Activated CD4-positive, alpha-beta T cell treated with anti-CD3 and anti-CD28 coated beads for 4 hours (primary cell): Measurements from ENCODE around the gene AHNAK.
A peak's percentile ranks its signal among the peaks of the same experiment; 100 is the strongest.

Source experiments
- DNase-seq, 2 donors: peaks; one replicate each; pipeline ENCODE4 v3.0.0-alpha.2; 2020

Gene AHNAK

DNA sequence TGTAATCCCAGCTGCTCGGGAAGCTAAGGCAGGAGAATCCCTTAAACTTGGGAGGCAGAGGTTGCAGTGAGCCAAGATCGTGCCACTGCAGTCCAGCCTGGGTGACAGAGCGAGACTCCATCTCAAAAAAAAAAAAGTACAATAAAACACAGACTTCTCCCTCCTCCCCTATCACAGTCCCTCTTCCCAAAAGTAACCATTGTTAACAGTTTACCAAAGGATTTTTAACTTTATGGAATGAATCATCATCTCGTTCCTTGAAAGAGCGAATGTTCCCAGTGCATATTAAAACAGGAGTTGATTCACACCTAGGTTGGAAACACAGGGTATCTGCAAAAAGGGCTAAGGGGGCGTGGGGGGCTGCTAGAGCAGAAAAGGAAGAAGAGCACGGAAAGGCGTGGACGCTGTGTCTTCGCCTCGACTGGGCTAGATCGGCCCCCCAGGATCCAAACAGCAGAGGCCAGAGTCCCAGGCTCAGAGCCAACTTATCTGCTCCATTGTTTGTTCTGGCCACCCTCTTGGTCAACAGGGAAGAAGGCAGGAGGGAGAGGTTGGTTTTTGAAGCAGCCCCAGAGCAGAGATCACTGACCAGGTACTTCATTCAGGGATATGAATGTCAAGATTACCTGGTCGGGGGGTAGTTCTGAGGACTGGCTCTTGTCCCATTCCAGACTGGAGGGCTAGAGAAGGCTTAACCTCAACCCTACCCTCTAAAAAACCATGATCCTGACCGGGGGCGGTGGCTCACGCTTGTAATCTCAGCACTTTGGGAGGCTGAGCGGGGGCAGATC lies 2.1 kb upstream of the AHNAK start:
- no peak for DNase-seq

DNA sequence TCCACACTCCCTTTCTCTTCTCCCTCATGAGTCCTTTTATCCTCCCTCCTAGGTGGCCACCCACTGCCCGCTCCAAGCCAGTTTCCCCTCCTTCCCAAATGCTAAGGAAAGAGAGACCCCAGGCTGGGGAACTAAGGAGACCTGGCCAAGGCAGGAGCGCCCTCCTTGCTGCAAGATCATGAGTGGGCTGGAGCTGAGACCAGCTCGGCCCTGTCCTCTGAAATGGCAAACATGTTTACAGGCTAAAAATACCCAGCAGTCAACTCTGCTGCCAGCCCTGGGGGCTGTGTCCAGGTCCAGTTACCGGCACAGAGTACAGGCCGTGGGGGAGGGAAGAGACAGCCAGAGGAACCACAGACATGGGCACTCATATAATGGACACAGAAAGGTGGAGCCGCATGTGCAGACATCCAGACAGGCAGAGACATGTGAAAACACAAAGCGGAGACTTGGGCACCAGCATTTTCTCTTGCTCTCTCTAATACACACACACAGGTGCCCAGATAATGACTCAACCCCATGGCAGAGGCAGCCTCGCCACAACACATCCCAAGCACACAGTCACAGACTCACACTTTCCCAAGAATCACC lies 1.2 kb upstream of the AHNAK start:
- no peak for DNase-seq

DNA sequence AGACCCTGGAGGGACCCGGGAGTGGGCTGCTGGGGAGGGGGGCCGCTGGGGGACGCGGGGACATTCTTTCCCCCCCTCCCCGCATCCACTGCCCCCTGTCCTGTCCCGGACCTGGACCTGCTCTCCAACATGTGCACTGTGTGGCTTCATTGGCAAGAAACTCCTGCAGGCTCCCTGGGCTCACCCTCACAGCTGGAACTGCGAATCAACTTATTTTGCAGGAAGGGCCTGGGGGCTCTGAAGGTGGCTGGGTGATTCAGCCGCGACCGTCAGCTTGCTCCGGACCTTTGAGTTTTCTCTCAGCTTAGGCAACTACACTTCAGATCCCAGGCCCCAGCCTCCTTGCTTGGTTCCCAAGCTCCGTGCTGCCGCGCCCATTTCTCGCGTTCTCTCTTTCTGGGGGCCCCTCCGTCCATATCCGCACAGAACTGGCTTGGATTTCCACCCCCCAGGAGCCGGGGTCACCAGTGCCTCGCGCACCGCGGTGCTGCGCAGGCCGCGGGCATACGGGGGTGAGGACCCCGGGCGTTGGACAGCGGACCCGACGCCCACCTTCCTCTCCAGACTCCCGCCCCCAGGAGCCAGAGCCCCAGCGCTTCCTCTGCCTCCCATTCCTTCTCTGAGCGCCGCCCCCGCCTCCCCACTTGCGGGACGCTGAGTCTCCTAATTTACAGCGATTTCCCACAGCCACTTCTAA lies 471 bp upstream of the AHNAK start:
- no peak for DNase-seq

DNA sequence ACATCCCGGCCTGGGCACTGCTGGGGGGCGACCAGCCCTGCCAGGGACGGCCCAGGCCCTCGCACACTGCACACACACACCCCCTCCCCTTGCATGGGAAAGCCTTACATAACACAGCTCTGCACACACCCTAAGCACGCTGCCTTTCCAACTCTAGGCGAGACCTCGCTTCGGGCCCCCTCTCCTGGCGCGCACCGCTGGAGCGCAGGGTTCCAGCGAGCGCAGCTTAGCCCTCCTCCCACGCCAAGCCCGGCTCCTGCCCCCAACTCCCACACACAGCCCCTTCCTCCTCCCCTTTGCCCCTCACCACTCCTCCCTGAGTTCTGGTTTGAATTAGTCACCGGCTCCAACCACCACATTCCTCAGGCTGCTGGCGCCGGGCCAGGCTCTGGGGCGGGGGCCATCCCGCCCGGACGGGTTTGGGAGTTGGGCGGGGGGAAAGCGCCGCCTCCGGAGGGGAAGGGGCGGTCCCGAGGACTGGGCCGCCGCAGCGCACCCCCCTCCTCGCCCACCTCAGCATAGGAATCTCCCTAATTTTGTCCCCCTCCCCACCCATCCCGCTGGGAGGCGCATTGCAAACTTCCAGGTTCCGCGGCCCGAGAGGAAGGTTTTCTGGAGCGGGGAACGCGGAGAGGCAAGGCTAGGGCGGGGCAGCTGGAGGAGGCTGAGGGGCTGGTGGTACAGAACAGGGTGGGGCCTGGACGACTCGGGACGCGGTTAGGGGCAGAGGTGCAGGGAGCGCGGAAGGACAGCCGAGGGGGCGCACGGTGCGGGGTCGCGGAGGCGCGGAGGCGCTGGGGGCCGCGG lies 966 bp downstream of the AHNAK start:
- DNase-seq, result peak; percentile 73 to 81

DNA sequence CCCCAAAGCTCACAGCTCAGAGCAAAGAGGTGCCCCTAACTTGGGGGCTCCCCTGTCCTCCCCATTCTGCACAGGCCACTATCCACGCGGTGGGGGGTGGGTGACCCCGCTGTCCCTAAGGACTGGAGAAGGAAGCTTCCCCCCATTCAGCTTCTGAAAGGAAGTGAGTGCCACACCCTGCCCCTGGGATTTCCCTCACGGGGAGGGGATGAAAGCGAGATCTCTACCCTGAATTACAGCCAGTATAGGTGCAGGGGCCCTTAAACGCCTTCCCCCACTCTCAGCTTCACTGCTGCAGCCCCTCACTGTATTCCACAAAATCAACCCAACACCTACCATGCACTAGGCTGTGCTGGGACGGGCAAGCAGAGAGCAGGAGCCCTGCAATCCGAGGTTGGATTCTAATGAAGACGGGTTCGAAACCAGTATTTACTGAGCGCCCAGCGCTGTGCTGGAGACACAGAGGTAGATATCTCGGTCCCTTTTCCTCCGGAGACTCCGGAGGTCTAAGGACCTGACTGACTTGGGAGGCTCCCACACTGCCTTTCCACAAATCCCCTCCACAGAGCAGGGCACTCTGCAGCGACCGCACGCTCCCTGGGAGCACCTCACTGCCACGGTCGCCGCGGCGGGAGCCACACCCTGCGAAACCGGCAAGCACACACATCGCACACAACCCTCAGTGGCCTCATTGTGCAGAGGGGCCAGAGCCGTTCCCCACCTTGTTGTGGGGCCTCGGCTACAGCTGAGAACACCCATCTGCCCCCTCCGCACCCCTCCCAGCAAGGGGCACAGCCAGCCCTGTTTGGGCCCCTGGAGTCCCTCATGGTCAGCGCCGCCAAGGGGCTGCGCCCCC lies 1.8 kb downstream of the AHNAK start:
- DNase-seq, result no peak

DNA sequence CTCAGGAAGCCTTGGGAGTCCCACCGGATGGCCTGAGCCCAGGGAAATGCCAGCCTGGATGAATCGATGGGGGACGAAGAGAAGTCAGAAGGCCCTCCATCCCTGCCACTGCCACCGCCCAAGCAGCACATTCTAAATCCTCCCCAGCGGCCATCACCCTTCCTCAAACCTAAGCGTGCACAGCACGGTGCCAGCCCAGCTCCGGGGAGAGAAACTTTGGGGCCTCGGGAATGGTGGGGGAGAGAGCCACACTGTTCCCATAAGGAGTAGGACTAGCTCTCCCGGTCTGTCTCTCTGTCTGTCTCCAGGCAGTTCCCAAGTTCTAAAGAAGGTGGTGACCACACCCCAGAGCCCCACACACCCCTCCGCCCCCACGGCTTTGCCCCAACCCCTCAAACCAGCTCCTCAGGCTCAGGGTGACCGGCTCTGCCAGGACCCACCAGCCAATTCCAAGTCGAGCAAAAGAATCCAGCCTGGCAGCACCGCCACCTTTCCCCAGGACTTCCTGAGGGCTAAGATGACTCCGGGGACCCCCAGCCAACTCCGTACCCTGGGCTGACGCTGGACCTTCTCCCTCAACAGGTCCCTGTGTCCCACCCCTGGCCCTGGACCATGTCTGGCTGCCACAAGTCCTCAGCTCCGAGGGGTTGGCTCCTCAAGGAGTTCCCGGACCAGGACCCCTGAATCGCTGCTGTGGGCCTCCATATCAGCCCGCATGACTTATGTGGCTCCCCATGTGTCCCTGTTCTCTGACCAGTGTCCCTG lies 2.7 kb downstream of the AHNAK start:
- no peak for DNase-seq

DNA sequence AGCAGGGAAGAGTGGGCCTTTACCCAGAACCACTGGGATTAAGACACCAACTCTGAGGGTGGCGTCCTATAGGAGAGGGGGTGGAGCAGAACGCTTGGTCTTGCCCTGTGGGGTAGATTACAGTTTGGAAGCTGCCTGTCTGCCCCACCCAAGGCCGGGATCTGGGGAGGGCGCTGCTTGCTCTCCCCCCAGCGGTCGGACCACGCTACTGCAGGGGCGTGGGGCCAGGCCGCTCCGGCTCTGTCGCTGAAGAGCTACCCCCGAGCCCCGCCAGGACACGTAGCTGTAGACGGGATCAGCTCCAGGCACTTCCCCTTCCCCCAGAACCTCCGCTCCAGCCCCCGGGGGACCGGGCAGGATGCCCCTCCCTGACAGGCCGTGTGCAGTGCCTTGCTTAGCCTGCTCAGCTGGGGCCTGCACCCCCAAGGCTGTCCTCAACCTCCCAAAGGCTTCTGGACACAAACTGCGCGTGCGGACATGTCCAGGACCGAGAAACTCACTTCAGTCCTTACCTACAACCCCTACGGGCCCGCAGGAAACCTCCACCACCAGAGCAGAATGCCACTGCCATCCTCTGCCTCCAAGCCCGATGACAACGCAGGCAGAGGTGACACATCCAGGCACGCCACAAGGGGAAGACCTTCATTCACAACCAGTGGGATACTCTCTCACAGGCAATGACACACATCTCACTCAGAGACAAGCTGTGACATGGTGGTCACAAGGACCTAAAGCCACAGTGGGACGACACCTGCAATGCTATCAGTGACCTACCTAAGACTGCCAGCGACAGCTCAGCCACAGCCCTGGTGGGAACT lies 3.6 kb downstream of the AHNAK start:
- peak; percentile 68 to 70 for DNase-seq

DNA sequence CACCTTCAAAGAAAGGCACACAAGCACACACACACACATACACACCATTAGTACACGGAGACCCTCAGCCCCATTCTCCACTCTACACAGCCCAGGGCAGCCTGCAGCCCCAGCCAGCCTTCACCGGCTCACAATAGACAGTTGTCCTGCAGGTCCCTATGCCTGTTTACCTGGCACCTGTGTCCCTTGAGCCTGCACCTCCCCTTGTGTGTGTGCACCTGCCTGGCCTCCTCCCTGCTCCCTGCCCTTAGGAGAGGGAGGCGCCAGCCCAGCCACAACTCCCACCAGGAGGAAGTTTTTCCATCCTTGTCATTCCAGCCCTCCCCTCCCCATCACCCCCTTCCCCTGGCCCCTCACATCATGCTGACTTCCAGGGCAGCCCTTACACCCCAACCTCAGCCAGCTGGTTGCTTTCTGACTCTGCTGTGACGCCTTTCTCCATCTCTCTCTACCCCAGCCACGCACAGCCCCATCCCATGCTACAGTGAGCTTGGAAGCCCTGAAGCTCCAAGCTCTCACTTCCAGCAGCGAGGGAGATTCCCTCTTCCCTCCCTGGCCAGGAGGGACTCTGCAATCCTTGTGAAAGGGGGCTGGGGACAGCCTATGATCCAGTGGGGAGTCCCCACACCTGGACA lies 4.4 kb downstream of the AHNAK start:
- DNase-seq, result no peak

DNA sequence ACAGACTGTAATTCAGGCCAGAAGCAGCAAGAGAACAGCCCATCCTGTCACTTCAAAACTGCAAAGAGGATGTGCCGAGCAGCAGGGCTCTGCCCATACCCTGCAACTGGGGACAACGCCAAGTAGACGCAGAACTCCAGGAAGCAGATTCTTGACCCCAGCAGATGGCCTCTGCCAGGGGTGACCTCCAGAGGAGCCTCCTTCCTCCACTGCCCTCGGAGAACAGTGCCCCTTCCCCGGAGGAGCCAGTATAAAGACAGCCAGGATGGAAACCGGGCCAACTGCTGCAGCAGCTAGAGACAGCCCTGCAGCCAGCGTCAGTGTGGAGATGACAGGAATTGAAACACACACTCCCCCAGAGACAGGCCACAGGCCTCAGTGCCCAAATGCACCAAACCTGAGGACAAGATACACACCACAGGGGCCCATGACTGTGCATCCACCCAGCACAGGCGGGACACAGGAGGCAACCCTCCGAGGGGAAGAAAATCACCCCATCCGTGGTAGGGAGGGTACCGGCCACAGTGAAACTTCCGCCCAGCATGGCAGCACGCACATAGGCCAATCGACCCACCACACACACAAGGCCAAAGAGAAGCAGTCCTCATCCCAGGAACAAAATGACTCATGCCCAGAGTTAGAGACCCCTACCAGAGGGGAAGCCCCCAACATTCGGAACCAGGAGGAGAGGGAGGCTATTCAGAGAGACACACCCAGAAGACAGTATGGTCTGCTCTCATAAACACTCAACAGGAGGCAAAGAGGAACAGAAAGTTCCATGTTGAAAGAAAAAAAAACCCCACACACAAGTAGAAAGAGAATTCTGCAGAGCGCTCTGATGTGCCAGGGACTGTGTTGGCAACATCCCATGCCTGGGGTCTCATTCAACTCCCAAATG lies 5.6 kb downstream of the AHNAK start:
- no peak for DNase-seq

DNA sequence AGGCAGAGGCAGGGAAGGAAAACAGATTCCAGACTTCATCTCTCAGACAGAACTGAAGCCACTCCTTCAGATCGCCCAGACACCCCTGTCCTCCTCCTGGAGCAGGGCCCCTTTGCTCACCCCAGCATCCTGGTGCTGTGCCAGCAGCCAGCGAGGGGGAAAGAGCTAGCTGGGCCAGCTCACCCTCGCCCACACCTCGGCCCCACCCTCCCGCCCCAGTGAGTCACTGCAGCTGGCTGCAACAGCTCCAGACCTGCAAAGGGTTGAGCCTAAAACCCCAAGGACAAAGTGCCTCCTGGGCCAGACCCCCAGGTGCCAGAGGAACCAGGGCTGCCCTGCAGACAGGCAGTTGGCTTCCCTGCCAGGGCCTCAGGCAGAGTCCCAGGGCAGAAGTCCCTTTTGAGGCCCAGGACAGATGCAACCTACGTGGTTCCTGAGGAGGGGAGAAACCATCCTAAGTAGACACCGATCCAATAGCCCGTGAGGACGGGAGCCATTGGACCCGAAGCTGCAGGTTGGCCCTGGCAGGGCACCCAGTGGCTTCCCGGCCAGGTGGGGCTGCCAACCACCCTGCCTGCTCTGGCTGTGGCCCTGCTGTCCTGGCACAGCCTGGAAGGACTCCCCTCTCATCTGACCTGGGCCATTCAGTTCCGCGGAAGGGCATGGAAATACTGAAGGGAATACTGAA lies 7.2 kb downstream of the AHNAK start:
- peak; percentile 45 to 59 for DNase-seq

DNA sequence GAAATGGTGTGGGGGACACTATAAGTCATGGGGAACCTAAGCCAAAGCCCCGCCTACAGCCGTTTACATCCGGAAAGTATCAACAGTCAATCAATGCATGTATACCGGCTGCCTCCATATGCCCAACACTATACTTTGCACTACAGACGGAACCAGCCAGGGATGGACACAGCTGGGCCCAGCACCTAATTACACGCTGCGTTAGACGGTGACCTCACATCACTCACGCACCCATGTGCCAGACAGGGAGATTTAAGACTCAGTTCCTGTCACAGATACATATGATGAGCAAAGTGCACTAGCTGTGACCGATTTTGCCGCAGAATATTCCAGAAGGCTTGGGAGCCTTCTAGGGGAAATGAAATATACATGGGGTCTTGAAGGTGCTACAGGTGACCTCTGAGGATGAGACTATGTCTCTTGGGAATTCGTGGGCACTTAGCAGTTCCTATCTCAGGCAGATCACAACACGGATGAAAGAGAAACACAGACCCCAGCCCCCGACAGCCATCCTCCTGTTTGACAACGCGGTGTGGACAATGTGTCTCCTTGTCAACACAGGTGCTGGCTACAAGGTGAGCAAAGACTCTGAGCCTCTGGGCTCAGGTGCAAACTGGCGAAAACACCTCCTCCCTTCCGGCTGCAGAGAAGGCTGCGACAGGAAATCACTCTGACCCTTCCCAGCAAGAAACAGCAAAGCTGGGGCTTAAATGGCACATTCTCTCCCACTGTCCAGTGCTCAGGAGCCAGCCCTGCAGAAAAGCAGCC lies 8.0 kb downstream of the AHNAK start:
- no peak for DNase-seq

DNA sequence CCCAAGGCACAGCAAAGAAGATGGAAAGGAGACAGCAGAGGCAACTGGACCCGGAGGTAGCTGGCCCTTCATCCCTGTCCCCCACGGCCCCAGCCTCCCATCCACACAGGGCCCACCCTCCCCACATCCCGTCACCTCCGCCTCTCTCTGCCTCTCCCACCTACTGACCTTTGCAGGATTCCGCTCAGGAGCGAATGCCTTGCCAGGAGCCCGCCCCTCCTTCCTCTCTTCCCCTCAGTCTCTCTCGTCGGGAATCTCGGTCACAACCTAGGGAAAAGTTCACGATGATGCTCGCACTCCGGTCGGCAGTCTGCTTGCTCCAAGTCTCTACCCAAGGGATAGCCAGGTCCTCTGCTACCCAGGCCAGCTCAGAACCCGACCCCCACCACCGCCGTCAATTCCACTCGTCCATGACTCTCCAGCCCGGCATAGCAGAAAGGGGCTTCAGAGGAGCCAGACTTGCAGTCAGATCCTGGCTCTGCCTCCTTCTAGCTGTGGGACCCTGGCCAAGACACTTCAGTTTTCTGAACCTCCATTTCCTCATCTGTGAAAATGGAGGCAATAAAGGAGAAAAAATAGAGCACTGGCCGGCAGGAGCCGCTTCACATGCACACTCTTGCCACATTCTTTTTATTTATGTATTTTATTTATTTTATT lies 10.2 kb downstream of the AHNAK start:
- no peak for DNase-seq

DNA sequence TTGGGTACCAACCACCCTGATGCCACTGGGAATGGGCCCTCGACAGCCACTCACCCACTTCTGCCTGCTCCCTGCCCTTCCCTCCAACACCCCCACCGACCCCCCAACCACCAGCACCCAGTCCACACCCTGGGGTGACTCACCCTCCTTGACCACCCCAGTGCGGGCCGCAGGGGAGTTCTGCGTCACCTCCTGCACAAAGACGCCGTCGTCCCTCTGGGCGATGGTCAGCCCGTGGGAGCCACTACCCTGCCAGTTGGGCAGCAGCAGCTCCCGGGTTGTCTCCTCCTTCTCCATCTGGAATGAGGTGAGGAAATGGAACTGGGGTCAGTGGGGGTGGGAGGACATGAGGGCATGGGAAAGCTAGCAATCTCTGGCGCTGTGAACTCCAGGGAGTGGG lies 10.8 kb downstream of the AHNAK start:
- DNase-seq, result no peak

DNA sequence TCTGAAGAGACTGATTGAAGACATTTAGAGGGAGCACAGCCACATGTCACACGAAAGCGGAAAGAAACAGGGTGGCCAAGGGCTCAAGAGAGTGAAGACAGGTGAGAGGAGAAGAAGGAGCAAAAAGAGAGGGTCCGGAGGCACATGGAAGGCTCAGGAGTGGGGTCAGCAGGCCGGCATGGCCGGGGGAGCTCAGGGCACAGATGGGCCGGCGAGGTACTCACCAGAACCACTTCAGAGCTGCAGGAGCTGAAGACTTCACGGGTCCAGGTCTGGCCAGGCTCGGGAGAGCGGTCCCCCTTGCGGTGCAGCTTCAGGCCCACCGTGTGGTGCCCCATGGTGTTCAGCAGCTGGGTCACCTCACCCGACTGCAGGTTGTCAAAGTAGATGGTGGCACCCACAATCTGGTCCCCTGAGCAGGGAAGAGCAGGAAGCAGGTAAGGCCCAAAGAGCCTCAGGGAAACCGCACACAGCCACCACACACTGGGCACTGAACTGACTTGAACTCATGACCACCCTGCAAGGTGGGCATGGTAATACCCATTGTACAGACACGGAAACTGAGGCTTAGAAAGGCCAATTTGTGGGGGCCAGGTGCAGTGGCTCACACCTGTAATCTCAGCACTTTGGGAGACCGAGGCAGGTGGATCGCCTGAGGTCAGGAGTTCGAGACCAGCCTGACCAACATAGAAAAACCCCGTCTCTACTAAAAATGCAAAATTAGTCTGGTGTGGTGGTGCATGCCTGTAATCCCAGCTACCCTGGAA lies 11.6 kb downstream of the AHNAK start:
- no peak for DNase-seq

DNA sequence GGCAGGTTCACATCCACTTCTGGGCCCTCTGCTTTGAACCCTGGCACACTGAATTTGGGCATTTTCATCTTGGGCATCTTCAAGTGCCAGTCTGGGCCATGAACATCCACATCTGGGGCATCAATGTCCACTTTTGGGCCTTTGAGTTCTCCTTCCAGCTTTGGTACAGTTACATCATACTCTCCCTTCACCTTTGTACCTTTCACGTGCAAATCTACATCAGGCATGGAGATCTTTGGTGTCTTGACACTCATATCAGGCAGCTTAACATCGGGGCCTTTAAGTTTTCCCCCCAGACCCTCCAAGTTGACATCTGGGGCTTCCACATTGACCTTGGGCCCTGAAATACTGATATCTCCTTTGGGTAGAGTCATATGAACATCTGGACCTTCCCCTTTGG lies 14.5 kb downstream of the AHNAK start:
- no peak for DNase-seq

DNA sequence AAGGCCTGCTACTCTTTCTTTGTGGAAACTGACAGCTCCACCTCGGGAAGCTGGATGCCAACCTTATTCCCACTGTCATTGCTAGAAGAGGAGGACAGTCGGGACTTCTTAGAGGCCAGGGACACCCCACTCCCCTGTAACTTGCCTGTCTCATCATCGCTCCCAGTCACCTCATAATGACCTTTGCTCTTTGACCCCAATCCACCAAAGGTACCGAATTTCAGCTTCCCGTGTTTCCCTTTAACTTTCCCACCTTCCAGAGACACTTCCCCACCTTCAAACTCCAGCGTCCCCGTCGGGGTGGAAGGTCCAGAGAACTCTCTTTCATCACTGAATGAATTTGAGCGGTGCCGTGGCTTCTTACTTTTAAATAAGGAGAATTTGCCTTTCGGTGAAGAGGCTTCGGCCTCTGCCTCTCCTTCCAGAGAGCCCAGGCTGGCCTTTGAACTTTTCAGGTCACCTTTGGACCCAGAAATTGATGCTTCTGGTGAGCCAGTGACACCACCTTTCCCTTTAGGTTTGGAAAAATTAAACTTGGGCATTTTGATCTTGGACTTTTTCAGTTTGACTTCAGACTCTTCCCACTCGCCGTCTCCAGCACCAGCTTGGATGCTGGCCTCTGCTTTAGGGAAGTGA lies 29.8 kb downstream of the AHNAK start:
- no peak for DNase-seq
